Superior temporal gyrus (tissue), 1 donor: Measurements from ENCODE around the gene DCDC1.
A peak's percentile ranks its signal among the peaks of the same experiment; 100 is the strongest.
"Not testable (repeated sequence)": the region's sequence is repeated elsewhere in the genome, so short reads cannot be mapped to it uniquely, and the experiment has no call there.

Experiments
- DNase-seq: peaks from one replicate; pipeline ENCODE4 v3.0.0-alpha.2; 2016; ENCODE audit errors: extremely low spot score

Gene DCDC1

GRCh38 chr11:30990625-30991296, 378.8 kb downstream of the DCDC1 start:
- no peak for DNase-seq

GRCh38 chr11:30987819-30988218, 381.7 kb downstream of the DCDC1 start:
- no peak for DNase-seq

DNA sequence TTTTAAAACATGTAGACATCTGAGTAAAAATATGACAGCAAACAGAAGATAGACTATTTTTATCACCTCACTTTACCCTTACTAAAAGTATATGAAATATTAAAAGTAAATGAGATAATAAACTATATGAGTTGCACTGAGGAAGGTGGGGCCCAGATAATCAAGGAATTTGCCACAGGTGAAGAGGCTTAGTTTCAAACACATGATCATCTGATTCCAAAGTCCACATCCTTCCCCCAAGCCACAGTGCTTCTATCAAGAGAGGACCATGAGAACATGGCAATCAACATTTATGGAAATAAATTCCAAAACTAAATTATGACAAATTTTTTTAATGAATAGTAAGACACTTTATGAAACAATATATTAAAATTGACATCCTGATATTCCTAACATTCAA, 384.0 kb downstream of the DCDC1 start:
- no peak for DNase-seq

GRCh38 chr11:30984827-30985226, 384.7 kb downstream of the DCDC1 start:
- DNase-seq, result no peak

- no peak for DNase-seq
Measured at GRCh38 chr11:30984442-30984816, 385.1 kb downstream of the DCDC1 start.

DNA sequence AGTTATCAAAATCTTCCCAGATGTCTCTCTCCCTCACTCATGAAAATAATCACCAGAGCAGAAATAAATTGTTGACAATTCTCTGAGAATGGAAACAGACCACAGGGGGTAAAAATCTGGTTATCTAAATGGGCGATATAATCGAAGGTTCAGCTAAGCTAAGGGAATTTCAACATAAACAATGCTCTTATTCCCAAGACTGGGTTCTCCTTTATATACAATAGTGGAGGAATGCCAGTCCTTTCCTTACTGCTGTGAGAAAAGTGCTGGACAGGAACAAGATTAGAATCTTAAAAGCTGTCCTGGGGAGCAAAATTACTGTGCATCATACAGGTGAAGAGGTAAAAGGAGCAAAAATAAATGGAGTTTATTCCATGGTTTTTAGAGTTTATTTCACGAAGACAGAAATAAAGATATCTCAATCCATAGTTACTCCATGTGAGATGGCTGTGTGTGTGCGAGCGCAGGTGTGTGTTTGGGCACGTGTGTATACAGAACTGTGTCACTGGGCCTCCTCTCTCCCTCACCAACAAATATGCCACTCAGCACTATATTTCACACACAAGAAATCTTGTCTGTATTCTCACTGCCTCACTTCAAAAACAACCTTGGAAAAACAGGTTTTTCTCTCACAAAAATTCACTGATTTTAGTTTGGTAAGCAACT, 385.6 kb downstream of the DCDC1 start:
- DNase-seq, result no peak

- DNase-seq, result no peak
Measured at GRCh38 chr11:30983143-30983542, 386.4 kb downstream of the DCDC1 start.

DNA sequence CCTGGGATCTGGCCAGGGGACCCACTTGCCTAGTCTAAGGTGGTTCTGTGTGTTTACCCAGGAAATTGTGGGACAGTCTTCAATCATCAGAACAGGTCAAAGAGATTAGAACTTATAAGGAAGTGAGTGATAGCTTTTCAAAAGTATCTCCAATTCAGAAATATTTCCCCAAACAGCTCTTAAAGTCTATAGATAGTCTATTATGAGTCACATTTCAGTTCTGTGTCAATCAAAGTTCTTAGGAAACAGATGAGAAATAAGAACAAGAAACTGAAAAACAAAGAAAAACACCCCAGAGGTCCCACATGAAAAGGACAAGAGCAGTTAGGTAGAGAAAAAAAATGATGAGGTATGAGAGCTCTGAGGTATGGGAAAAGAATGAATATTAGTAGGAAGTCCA, 402.0 kb downstream of the DCDC1 start:
- no peak for DNase-seq

DNA sequence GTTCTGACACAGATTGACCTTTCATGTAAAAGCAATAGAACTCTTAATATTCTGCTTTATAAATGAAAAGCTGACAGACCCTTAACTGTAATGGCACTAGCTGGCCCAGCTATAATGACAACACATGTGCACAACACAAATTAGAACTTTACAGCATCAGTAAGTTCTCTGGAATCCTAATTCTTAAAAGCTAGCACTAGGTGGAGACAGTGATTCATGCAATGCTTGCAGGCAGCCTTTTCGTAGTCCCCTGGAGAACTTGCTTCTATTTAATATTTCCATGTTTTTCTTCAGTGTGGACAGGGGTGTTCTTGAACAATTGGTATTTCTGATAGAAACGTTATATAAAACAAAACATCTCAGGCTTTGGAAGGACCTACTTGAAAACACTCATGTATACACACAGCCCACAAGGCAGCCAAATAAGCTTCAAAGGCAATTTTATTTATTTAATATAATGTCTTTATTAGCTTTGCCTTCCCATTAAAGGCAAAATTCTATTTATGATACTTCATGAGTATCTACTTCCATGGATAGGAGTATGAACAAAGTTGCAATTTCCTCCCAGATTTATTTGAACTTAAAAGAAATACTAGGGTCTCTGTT, 409.0 kb downstream of the DCDC1 start:
- DNase-seq, result peak; percentile 68

DNA sequence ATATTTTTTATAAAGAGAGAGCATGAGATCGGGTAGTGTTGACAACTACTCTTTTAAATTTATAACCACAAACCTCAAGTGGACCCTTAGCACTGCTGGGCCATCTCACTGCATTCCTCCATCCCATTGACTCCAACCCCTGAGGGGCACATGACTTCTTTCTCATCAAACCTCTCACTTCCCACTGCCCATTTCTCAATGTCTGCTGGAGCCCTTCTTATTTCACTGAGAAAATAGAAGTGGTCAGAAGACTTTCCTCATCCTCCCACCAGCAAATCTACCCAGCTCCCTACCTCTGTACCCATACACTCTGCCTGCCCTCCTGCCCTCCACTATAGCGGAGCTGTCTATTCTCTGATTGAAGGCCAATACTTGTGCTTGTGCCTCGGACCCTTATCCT, 412.8 kb downstream of the DCDC1 start:
- DNase-seq, result no peak

- DNase-seq, result no peak
Measured at GRCh38 chr11:30949838-30950237, 419.7 kb downstream of the DCDC1 start.

DNA sequence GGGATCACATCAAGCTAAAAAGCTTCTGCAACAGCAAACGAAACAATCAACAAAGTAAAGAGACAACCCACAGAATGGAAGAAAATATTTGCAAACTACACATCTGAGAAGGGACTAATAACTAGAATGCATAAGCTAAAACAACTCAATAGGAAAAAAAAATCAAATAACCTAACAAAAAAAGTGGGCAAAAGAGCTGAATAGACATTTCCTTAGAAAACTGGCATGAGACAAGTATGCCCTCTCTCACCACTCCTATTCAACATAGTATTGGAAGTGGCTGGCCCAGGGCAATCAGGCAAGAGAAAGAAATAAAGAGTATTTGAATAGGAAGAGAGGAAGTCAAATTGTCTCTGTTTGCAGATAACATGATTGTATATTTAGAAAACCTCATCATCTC, 421.8 kb downstream of the DCDC1 start:
- DNase-seq, result not testable (repeated sequence)

DNA sequence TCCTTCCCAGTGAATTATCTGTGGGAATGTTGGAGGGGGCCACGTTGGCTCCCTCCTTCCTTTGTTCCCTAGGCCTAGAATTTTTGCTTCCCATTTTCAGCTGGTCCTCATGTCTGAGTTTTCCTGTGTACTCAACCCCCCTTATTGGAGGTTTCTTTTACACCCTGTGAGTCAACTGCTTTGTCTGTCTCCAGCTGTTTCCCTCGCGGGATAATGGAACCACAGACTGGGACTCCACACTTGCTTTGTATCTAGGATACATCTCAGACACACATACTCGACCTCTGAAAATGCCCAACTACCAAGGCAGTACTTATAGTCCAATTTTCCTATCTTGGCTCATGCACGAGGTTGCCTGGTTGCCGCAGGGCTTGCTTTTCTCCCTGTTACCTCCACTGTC, 430.7 kb downstream of the DCDC1 start:
- no peak for DNase-seq

DNA sequence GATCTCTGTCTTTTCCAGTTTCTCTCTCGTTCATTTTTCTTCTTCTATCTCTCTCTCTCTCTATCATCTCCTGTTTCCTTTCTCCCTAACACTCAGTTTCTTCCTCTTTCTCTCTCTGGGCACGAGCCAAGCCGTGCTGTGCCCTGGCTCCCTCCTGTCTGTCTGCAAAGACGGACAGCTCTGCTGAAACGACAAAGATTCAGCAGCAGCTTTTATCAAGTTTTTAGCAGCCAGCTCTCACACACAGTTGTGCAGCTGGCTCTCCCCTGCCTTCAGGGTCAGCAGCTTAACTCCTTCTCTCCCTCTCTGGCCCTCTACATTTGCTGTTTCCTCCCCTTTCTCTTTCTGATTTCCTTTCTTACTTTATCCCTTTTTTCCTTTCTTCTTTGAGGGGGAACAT, 431.4 kb downstream of the DCDC1 start:
- no peak for DNase-seq

DNA sequence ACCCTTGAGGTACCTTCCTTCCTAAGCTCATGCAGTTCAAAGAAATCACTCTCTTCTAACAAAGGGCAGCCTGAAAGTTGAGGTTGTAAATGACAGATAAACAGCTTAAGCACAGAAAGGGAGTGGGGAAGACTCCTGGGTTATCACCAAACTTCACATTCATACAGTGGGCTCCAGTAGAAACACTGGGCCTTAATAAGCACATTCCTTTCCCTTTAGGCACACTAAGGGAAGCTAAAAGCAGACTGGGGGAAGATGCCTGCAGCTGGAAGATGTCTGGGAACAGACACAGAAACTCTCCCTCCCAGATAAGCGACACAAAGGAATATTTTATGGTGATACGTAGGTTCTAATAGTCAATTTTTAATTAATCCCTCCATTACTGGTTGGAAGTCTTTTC, 433.0 kb downstream of the DCDC1 start:
- DNase-seq, result no peak

GRCh38 chr11:30935861-30936260, 433.7 kb downstream of the DCDC1 start:
- no peak for DNase-seq

- no peak for DNase-seq
Measured at GRCh38 chr11:30926130-30926529, 443.4 kb downstream of the DCDC1 start.

GRCh38 chr11:30921811-30922210, 447.7 kb downstream of the DCDC1 start:
- no peak for DNase-seq

DNA sequence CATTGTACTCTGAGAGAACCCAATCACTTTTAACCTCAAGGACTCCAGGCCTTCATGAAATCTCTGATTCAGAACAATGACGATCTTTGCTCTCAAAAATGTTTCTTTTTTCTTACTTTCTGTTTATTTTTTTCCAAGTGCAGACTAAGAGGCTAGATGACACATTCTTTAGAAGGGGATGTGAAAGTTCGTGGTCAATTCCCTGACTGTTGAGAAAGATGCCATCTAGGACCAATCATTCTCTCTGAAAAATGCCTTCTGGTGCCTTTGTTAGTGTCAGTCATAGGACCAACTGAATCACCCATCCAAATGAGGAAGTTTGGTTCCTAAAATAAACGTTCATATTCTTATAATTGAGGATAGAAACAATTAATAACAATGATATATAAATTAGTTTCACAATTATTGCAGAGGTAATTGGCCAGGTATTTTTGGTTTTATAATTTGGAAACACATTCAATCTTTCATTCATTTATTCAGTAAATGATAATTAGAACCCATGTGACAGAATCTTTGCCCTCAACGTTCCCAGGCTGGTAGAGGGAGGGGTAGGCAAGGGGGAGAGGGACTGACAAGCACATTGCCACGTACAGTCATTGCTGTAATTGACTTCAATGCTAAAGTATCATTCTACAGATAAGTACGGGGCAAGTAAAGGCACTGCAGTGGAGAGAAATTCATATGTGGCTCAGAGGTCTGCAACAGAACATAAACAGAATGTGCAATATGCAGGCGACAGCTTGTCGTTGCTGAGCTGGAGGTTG, 450.0 kb downstream of the DCDC1 start:
- DNase-seq, result no peak

- peak; percentile 93 for DNase-seq
Measured at GRCh38 chr11:30917859-30918478, 451.6 kb downstream of the DCDC1 start.

DNA sequence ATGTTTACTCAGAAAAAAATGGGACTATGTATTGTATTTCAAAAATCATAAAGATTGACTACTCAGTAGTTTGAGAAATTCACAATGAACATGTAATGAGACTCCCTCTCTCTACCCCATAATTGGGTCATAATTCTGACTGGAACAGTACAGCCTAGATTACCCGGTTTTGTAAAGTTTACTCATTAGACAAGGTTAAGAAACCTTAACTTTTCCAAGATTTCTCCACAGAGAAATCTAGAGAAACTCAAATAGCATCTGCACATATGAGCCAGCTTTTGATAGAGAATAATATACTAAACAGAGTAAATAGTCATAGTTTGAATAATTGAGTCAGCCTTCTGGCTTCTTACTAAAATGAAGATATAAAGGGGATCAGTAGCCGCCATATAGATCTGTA, 452.3 kb downstream of the DCDC1 start:
- DNase-seq, result no peak

- no peak for DNase-seq
Measured at GRCh38 chr11:30916764-30917163, 452.8 kb downstream of the DCDC1 start.
